GM21367 (cell line): Measurements from ENCODE around the gene LDB3.

Experiments used
- ATAC-seq: cut with Tn5 transposase; IDR thresholded peaks from one replicate; pipeline ENCODE4 v1.9.1; 2021; ENCODE audit not compliant: unreplicated experiment

The LDB3 gene

DNA sequence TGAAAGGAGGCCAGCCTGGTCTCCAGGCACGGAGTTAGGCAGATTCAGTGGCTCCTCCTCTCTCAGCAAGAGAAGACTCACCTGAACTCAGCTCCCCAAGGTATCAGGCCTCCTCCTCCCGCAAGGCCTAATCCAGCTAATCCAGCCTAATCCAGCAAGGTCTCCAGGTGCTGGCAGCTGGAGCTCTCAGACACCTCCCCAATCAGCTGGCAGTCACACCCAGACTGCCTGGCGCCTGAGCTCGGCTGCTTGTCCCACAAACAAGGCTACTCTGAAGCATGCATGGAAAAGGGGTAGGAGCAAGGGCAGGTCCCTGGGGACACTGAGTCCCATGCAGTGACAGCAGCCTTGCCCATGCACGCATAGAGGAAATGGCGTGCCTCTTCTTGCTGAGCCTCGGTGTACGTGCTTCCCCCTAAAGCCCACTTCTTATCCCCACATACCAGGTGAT lies 17.3 kb upstream of the LDB3 start:
- no peak for ATAC-seq

DNA sequence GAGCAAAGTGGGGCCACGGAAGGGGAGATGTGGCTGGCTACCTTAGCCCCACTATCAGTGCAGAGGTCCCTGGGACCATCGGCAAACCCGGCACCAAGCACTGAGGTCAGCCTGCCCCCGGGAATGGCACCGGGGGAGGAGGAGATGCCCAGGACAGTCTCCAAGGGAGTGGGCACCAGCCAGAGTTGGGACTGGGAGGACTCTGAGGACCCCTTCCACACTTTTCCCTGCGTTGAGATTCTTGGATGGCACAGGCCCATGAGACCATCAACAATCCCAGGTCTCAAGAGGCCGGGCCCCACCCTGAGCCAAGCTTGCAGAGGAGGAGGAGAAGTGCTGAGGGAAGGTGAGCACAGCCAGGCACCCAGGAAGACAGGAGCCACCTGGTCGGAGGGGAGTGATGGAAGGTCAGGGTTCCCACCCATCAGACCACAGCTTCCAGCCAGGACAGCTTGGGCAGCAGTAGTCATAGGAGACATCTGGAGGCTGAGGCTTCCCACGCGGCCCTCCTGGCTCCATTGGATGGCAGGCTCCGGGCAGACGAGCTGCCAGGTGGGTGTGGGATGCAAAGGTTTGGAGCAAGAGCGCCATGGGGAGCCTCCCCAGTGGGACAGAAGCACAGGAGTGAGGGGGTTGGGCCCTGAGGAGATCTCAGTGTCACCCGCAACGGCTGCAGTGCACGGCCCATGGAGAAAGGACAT lies 16.5 kb upstream of the LDB3 start:
- ATAC-seq, result no peak

DNA sequence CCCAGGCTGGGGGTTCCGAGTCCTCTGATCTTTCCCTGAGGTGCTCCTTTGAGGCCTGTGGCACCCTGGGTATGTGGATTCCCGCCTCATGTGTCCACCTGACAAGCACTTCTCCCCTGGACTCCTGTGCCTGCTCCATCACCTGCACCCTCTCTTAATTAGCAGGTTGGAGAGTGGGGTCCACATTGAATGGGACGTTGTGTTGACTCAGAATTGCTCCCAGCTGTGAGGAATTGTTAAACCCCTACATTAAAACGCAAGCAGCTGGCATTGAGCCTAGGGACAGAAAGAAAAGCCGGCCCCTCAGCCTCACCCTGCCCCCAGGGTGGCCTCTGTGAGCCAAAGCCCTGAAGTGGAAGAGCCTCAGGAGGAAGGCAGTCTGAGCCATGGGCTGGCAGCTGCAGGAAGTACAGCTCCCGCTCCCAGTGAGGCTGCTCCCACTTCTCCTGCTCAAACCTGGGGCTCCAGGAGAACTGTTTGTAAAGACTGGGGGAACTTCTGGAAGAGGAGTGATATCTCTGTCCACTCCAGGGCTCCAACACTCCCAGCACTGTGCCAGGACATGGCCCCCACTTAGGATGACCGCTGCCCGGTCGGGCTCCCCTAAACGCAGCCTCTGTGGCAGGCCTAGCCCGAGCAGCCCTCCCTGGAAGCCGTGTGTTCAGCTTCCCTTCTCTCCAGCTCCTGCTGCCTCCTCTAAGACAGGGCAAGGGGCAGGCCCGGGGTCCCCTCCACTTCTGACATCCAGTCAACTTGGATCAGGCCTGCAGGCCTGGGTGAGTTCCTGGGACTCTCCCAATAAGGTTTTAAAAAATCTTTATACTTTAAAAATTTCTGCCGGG lies 15.7 kb upstream of the LDB3 start:
- ATAC-seq, result no peak

DNA sequence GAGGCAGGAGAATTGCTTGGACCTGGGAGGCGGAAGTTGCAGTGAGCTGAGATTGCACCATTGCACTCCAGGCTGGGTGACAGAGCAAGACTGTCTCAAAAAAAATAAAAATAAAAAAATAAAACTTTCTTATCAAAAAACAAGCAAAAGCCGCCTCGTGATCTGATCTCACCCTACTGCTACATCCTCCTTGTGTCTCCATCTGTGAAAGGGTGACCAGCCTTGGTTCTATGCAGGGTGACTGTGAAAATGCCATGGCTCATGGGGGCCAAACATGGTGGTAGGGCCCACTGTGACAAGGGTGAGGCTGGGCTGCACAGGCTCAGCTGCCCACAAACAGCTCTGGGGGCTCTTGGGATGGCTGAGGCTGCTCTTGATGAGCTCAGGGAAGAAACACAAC lies 14.9 kb upstream of the LDB3 start:
- no peak for ATAC-seq

DNA sequence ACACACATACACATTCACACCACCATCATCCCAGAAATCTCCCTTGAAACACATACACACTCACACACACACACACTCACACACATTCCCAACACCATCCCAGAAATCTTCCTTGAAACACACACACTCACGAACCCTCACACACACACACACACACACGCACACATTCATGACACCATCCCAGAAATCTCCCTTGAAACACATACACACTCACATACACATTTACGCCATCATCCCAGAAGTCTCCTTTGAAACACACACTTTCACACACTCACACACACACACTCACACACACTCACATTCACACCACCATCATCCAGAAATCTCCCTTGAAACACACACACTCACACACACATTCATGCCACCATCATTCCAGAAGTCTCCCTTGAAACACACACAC lies 14.3 kb upstream of the LDB3 start:
- no peak for ATAC-seq

DNA sequence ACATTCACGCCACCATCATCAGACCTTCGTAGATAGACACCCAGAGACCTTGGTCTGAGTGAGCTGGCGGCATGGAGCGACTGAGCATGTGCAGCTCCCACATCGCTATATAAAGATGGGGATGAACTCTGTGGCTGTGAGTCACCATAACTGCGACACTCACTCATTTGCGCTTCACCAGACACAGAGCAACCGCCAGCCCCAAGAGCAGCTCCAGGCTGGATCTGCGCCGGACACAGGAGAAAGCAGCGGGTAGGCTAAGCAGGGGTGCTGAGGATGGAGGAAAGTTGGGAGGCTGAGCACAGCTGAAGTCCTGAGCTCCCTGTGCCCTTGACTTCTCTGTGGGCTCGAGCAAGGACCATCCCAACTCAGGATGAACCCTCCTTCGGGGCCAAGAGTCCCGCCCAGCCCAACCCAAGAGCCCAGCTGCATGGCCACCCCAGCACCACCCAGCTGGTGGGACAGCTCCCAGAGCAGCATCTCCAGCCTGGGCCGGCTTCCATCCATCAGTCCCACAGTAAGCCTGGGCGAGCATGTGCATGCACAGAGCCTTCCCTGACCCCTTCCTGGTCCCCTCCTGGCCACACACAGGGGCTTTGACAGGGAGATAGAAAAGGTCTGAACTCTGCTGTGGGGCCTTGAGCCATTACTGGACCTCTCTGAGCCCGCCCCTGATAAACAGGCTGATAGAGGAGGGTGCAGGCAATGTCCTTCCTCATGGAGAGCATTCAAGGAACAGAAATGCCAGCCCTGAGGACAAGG lies 13.7 kb upstream of the LDB3 start, which contains the start of gene OPN4:
OPN4 (plus strand) TSS at position 137 of the 762 bp plus-strand sequence; CDS start at position 374, 237 bp downstream.
- no peak for ATAC-seq

DNA sequence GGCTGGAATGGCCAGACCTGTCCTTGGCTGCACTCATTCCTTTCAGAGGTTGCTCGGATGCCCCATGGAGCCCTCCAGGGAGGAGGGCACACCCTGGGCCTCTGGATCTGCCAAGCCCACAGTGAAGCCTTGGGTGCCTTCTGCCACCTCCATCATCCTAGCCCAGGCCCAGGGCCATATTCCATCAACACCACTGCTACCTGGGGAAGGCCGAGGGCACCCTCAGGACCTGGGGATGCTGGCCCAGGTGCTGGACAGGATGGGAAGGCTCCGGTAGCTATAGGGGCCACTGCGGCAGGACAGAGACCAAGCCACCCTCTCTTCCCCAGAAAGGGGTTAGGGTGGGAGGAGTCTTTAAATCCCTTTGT lies 13.2 kb upstream of the LDB3 start:
- ATAC-seq, result no peak

DNA sequence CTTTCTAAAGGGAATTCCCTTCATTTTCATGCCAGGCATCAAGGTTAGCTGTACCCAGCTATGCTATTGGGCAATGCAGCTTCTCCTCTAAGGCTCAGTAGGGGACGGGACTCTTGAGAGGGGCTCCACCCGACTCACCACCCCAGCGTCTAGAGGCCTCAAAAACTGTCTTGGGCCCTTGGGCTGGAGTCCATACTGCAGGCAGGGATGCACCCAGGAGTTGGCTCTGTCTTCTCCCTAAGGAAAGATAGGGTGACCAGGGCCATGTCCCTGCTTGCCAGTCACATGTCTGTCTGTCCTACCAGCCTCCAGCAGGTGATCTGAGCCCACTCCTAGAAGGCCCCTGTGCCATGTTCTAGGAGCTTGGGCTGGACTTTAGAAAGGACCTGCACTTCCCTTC lies 12.7 kb upstream of the LDB3 start:
- ATAC-seq, result no peak

DNA sequence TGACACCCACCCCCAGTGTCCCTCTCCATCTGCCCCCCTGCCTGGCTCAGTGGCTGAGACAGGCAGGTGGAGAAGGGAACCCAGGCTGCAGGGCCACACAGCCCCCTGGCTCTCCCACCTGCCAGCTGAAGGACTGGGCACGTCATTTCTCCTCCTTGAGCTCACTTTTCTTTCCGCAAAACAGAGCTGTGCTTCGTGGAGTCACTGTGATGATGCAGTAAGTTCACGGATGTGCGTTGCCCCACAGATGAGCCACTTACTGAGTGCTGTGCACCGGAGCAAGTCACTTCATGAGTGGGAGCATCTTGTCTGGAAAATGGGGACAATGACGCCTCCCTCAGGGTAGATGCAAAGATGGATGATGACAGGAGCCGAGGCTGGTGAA lies 11.3 kb upstream of the LDB3 start:
- no peak for ATAC-seq

DNA sequence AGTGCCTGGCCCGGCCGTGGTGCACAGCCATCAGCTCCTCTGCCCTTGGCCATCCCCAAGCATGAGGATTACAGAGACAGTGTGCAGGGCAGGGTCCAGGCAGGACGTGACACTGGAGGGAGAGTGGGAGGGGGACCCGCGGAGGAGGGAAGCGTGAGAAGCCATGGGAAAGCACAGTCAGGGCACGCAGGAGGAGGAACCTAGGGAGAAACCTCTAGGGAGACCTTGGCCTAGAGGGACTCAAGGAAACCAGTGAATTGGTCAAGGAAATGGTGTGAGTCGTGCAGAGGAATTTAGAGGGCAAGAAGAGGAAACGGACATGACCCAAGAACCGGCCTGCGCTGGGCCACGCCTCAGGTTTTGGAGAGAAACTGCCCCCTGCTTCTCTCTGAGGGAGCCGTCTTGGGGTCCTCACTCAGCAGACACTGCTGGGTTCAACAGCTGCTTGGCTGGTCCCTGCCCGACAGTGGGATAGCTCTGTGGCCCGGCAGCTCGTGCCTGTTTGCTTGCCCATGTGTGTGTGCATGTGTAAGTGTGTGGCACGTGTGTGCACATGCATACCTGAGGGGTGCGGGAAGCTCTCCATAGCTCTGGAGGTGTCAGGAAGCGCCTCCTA lies 10.8 kb upstream of the LDB3 start:
- no peak for ATAC-seq

DNA sequence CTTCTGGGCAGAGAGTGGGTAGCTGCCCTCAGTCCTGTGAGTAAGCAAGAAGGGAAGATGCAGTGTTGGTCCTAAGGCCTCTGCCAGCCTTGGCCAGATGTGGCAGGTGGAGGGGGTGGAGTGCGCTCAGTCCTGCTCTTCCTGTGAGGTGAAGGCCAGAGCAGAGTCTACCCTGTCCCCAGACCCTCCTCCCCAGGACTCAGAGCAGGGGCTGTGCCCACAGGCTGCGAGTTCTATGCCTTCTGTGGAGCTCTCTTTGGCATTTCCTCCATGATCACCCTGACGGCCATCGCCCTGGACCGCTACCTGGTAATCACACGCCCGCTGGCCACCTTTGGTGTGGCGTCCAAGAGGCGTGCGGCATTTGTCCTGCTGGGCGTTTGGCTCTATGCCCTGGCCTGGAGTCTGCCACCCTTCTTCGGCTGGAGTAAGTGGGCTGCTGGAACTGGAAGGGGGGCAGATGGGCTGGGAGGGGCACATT lies 10.0 kb upstream of the LDB3 start:
- no peak for ATAC-seq

DNA sequence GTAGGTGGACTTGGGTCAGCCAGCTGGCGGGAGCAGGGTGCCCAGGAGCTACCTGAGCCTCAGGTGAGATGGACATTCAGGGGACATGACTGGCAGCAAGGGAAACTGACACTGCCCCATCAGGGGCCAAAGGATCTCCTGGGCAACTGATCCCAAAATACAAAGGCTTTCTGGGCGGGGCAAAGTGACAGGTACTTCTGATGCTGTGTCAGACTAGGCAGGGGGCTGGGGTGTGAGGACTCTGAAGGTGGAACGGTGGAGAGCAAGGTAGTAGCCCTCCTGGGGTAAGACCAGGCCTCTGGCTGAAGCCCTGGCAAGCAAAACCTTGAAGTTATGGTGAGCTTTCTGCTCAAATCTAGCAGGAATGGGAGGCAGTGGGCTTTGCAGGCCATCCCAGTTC lies 9.6 kb upstream of the LDB3 start:
- ATAC-seq, result no peak

DNA sequence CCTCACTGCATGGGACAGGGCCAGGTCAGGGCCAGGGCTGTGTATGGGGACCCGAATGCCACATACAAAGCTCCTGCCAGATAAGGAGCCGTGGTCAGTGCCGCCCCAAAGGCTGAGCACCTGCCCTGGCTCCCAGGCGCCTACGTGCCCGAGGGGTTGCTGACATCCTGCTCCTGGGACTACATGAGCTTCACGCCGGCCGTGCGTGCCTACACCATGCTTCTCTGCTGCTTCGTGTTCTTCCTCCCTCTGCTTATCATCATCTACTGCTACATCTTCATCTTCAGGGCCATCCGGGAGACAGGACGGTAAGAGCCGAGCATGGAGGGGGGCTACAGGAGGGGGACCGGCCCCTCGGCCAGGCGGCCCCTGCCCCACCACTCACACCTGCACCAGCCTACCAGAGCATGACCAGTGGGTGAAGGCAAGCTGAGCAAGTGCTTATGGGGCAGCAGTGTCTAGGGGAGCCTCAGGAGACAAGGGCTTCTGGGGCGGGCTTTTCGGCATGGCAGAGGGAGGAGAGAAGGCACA lies 9.1 kb upstream of the LDB3 start:
- no peak for ATAC-seq

DNA sequence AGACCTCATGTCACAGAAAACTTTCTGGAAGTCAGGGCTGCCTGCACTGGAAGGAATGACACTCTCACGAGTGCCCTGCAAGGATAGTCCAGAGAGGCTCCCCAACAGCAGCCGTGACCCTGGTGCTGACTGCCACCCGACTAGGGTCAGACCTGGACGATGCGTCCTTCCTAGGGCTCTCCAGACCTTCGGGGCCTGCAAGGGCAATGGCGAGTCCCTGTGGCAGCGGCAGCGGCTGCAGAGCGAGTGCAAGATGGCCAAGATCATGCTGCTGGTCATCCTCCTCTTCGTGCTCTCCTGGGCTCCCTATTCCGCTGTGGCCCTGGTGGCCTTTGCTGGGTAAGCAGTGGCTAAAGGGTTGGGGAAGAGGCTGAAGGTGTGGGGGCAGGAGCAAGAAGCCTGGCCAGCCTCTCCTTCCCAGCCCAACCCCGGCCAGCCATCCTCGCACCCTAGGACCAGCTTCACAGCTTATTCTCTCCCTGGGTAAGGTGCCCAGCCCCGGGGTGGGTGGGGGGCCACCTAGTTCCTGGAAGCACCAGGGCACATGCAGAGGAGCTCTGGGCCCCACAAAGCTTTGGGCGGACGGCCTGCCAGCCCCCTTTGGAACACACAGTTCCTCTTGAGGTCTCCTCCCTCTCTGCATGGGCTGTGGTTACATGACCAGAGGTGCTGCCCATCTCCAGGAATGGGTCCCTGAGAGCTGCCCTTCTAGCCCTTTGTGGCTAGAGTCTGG lies 8.4 kb upstream of the LDB3 start:
- ATAC-seq, result no peak

DNA sequence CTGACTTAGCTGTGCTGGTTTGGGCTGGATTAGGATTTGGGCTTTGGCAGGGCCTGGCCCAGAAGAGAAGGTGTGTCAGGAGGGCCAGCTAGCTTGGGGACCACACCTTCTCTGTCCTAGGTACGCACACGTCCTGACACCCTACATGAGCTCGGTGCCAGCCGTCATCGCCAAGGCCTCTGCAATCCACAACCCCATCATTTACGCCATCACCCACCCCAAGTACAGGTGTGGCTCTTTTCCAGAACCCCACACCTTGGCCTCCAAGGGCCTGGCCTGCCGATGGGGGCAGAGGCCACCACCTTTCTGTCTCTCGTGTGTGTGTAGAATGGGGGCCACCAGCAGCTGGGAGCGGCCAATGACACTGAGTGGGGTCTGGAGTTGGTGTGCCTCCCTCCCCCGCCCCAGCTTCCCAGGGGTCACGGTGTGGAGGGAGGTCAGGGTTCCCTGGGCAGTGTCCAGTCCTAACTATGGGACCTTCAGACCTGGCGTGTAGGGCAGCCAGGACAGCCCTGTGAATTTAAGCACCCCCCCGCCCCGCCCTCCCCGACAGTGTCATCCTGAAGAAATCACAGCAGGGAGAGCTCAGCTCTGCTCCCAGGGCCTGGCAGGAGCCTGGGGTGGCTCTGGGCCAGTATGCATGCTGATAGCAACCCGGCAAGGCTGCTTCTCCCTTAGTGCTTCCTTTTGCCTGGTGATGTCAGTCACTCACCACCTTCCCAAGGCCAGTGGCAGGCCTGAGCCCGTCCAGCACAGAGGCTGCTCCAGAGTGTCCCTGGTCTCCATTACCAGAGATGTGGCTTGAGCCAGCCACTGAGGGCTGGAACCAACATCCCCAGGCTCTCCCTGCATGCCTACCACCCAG lies 6.9 kb upstream of the LDB3 start:
- ATAC-seq, result no peak

DNA sequence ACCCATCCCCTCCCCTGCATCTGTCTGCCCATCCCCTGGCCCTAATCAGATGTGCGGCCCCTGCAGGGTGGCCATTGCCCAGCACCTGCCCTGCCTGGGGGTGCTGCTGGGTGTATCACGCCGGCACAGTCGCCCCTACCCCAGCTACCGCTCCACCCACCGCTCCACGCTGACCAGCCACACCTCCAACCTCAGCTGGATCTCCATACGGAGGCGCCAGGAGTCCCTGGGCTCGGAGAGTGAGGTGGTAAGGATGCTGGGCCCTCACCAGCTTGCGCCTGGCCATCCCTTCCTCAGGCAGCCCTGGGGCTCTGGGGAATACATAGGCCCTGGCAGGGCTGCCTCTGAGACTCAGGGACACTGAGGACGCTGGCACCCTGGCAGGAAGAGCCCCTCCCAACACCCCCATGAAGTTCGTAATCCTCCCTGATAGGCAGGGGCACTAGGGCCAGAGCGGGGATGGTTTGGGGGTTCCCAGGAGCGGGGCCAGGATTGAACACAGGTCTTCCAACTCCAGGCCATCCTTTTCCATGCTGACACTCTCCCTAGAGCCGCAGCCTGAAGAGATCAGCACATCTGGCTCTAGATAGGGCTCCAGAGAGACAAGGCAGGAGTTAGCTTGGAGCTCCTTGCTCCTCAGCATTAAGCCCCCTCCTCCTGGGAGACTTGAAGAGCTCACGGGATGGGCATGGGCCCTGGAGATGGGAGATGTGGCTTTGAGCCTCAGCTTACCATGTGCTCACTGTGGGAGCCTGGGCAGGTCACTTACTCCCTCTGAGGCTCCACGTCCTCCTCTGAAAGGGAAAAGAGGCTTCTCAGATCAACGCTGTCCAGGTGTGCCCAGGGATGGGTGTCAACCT lies 5.9 kb upstream of the LDB3 start:
- ATAC-seq, result no peak

DNA sequence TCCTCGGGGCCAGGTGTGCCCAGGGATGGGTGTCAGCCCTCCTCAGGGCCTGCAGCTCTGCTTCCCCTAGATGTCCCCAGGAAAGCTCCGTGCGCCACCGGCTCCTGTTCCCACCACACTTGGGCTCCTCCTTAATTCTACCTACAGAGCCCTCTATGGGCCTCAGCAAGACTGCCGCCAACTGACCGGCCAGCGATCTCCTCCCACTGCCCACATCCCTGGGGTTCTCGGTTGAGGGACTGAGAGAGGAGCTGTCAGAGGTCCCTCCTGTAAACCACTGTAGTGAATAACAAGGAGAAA lies 5.3 kb upstream of the LDB3 start:
- no peak for ATAC-seq

DNA sequence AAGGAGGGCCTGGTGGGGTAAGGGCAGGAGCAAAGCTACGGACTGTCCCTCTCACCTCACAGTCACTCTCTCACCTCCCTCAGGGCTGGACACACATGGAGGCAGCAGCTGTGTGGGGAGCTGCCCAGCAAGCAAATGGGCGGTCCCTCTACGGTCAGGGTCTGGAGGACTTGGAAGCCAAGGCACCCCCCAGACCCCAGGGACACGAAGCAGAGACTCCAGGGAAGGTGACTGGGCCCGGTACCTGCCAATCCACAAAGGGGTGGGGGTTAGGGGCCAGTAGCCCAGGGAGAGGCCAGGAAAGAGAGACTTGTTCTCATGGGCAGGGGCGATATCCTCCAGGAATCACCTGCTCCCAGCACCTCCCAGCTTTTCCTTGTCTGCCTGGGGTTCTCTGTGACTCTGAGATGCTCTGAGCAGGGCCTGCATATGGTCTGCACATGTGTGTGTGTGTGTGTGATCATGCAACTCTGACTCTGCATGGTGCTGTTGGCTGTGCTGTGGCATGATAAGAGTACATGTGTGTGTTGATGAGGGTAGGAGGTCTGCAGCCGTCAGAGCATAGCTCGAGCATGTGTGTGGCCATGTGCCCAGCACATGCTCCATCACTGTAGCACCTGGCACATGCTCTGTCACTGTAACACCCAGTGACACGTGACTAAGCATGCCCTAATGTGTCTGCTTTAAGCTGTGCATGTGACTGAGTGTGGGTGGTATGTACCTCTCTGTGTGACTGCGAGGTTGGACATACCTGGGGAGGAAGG lies 4.6 kb upstream of the LDB3 start:
- no peak for ATAC-seq
